GM21717 (cell line): ENCODE results near the gene NAPA.
"Not testable (repeated sequence)": the region's sequence is repeated elsewhere in the genome, so short reads cannot be mapped to it uniquely, and the experiment has no call there.

Experiments used
- ATAC-seq: cut with Tn5 transposase; IDR thresholded peaks from one replicate; pipeline ENCODE4 v1.9.1; 2021; ENCODE audit warnings: mild to moderate bottlenecking, moderate library complexity; ENCODE audit not compliant: unreplicated experiment

The NAPA gene

GRCh38 chr19:47487551-47488515 is 27.0 kb downstream of the NAPA start:
- no peak for ATAC-seq

DNA sequence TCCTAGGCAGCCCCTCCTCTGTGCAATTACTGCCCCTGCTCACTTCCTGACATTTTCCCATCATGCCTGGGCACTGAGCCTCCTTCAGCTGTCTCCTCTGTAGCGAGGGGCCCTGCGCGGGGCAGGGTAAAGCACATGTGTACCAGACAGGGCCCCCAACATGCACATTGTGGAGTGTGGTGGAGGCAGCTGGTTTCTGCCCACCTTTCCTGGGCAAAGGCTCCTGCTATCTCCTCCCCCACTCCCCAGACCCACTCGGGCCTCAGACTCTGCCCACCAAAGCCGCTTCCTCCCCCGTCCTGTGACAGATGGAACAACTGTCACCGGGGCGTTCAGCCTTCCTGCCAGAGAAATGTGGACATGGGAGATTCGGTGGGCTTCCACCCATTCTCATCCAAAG is 28.0 kb downstream of the NAPA start:
- ATAC-seq = no peak

DNA sequence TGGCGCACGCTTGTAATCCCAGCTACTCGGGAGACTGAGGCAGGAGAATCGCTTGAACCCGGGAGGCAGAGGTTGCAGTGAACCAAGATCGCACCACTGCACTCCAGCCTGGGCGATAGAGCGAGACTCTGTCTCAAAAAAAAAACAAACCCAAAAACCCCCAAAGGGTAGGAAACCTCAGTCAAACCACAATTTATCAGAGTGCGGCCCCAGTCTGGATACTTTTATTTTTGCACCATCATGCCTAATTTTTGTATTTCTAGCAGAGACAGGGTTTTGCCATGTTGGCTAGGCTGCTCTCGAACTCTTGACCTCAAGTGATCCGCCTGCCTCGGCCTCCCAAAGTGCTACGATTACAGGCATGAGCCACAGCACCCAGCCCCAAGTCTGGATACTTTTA is 28.6 kb downstream of the NAPA start:
- ATAC-seq = not testable (repeated sequence)

DNA sequence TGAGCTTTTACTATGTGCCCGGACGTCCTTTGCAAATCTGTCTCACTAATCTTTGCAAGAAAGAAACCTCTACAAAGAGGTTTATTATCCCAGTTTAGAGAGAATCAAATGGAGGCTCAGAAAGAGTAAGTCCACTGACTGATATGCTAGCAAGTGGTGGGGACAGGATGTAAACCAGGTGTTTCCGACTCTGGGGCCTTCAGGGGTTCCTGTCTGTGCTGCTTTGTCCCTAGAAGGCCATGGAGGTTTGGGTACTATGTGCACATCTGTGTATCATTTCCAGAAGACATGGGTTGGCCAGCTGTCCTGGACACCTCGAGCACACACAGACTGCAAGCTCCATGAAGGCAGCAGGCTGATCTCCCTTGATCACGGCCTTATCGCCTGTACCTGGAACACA is 29.7 kb downstream of the NAPA start:
- ATAC-seq = no peak

DNA sequence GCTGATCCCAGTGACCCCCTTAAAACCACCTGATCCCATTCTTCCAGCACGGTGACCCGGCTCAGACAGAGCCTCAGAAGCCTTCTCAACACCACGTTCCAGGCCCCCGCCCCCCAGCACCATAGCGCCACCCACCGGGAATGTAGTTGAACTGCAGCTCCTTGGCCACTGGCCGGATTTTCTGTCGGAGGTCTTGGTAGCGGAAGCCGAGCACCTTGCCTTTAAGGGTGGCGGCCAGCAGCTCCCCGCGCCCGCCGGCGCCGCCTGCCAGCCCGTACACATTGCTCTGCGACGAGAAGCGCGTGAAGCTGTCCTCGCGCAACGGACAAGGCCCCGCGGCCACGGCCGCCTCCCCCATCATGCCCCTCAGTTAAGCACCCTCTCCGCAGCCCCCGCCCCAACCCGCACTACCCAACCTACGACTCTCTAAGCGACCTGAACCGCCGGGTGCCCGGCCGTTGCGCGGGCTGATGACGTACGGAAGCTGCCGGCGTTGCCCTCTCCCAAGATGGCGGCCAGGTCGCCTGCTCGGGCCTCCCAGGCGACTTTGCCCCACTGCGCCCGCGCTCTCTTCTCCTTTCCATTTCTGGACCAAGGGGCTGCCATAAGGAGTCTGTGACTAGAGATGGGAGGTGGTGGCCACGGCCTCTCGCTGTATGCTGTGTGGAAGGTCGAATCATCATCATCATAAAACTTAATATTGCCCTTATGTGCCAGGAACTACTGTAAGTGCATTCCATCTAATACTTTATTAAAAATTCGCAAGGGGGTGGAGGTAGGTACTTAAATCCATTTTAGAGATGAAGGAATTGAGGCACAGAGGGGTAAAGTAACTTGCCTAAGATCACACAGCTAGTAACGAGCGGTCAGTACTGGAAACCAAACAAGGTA is 30.8 kb downstream of the NAPA start, which contains the start of gene KPTN:
Gene KPTN (minus strand): TSS at position 420 of the 891 bp plus-strand sequence. CDS start 59 bp downstream, at position 361.
- no peak for ATAC-seq

- no peak for ATAC-seq
Observed at GRCh38 chr19:47483200-47483599, 31.7 kb downstream of the NAPA start.

GRCh38 chr19:47481460-47482052 is 33.3 kb downstream of the NAPA start:
- ATAC-seq = no peak

GRCh38 chr19:47480658-47481057 is 34.2 kb downstream of the NAPA start:
- no peak for ATAC-seq

- no peak for ATAC-seq
Observed at GRCh38 chr19:47479701-47480503, 35.0 kb downstream of the NAPA start.

DNA sequence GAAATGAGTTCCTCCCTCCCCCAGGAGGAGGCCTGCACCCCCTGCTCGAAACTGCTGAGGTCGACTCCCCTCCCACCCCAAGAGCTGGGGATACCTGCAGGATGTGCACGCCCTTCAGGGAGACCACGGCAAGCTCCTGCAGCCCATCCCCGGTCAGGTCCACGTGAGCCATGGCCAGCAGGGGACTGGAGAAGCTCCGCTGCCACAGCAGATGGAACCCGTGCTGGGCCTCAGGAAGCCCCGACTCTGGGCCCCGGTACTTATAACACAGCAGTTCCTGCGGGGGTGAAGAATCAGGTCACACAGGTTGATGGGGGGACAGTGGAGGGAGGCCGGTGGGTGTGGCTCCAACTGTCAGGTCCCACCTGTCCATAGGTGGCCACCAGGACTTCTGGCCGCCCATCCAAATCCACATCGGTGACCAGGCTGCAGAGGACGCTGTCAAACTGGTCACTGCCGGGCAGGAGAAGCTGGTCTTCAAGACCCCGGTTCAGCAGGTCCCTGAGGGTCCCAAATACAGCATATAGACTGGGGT is 38.4 kb downstream of the NAPA start:
- no peak for ATAC-seq

DNA sequence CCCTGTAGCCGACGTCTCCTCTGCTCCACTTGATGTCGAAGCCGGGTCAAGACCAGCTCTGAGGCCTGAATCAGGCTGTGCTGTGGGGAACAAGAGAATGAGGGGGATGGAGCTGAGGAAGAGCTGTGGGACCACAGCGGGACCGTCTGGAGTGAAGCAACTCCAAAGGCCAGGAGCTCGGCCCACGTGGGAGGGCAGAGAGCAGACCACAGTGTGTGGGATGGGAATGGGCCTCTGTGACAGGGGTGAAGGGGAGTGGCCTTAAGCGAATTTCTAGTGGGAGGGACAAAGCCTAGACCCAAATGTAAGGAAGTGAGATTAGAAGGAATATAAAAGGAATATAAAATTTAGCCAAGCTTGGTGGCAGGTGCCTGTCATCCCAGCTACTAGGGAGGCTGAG is 39.4 kb downstream of the NAPA start:
- no peak for ATAC-seq

DNA sequence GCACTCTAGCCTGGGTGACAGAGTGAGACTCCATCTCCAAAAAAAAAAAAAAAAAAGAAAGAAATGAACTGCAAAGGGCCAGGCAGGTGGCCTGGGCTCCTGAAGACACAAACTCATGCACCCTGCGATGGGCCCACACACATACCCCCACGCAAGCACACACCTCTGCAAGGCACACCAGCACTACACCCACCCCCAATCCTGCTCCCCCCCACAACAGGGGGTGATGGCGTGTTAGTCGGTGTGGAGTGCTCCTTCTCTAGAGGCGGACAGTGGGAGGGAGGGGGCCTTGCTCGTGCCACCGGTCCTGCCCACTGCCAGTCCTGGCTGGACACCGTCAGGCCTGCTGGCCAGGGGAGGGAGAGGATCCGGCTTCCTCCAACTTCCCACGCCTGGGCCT is 41.5 kb downstream of the NAPA start:
- no peak for ATAC-seq

DNA sequence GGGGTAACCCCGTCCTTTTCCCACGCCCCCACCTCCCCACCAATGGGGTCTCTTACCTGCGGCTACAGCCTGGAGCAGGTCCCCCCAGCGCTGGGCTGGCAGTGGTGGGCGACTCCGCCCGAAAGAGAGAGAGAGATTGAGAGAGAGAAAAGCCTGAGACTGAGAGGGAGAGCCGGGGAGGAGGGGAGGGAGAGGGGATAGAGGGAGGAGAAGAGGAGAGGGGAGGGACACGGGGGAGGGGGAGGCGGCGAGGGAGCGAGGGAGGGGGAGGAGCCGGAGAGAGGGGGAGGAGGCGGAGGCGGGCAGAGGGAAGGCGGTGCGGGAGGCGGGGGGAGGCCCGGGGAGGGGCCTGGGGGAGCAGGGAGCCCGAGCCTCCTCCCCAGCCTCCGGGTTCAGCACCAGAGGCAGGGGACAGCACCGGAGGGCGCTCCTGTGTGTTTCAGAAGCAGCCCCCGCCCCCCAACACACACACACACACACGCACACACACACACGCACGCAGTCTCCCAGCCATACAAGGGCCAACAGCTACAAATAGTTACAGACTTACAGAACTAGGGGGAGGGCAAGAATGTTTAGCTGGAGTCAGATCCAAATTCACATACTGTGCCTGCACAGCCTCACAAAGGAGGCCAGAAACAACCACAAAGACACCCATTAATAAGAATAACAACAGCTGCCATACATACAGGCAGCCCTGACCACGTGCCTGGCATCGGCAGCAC is 43.0 kb downstream of the NAPA start, which contains the start of gene SLC8A2:
Gene SLC8A2 (minus strand): TSS at position 161 of the 725 bp plus-strand sequence. CDS start 5,490 bp downstream, outside the sequence.
- ATAC-seq = no peak

DNA sequence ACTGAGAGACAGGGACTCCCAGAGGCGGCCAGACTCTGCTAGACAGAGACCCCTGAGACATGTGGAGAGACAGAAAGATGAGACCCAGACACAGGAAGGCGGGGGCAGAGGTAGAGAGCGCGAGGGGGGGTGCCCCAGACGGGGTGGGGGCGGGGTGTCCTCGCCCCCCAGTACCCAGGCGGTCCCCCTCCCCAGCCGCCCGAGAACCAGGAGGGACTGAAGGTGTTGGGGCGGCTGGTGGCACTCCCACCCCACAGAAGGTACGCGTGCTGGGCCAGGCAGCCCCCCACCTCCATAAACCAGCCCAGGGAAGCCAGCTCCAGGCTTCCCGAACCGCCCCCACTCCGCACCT is 43.5 kb downstream of the NAPA start:
- no peak for ATAC-seq

DNA sequence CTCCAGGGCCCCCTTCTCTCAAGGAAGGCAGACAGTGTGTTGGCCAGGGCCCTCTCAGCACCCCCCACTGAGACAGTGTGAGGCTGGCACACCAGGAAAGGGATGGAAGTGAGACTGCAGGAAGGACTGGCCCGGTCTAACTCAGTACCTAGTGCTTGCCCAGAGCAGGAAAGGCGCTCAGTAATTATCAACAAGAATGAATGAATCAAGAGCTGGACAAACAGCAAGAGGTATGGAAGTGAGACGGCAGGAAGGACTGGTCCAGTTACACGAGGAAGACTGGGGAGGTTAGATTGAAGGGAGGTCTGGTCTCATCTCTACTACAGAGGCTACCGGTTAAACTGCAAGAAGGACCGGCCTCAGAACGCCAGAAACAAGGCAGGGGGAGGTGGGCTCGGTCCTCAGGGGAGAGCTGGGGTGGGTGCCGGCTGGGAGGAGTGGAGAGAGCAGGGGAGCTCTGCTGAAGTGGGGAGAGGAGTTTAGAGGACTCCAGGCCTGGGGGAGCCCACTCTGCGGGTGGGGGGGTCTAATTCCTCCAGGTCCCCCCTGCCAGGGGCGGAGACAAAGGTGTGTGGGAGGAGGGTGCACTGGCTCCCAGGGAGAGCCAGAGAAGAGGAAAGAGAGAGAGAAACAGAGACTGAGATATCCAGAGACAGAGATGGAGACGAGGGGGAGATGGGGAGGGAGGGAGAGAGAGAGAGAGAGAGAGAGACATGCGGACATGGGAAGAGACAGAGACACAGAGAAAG is 44.2 kb downstream of the NAPA start:
- ATAC-seq = no peak

GRCh38 chr19:47469719-47470118 is 45.1 kb downstream of the NAPA start:
- no peak for ATAC-seq

DNA sequence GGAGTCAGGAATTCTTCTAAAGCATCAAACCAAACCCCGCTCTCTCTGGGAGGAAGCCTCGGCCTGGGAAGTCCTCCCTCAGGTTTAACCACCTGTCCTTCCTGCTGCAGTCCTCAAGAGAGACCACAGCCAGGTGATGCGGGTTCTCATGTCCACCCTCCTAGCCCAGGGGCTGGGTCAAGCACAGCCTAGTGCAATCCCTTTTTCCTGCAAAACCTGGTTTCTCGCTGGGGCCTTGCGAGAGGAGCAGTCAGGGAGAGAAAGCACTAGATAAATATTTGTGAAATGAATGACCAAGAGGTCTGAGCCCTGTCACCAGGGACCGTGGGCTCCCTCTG is 45.5 kb downstream of the NAPA start:
- ATAC-seq = no peak

DNA sequence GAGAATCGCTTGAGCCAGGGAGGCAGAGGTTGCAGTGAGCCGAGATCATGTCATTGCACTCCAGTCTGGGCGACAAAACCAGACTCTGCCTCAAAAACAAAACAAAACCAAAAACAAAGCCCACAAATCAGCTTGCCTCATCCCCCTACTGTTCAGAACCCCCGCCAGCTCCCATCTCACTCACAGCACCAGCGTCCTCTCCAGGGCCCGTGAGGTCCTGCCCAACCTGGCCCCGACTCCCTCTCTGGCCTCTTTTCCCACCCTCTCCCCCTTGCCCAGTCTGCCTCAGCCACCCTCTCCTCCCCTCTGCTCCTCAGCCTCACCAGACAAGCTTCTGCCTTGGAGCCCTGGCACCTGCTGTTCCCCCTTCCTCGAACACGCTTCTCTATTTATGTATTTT is 46.9 kb downstream of the NAPA start:
- ATAC-seq = no peak

DNA sequence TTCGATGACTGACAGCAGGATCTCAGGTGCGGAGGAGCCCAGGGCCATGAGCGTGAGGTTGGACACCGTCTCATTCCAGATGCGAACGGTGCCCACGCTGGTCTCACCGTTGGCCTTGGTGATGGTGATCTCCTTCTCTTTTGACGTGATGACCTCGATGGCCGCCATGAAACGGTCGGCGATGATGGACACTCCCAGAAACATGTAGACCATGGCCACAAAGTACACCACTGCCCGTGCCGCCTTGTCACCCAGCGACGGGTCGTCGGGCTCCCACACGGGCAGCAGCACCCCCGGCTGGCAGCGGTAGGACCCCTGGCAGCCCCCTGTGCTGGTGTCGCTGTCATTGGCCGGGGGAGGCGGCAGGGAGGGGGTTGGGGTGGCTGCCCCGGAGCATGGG is 48.9 kb downstream of the NAPA start:
- no peak for ATAC-seq
